ENCODE results near the gene ARL15. TPM values are rescaled to one million over a fixed set of nuclear protein-coding genes. Genes with fewer than 3 reads are reported as not detected.

ARL15 gene
- total RNA-seq, 1 experiment from 2014 or later = 18.3 TPM

DNA sequence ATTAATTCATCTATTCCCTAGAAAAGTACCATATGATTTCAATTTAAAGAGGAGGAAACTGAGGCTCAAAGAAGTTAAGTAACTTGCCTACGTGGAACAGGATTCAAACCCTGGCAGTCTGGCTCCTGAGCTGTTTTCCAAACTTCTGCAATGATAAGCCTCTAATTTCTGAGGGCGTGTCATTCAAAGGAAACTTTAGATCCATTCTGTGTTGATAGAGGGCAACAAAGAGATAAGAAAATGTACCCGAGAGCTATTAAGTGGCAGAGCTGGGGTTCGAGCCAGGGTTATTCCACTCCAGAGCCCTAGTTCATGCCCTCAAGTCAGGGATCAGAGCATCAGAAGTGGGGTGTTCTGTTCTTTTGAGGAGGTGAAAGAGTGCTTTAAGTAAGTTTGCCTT lies 131.4 kb downstream of the ARL15 start:
- DNase-seq (ENCODE audit: low spot score) = no peak
- ChIA-PET CTCF (no interaction called here), POLR2A (ENCODE audit: low non-redundant PET) (no interaction called here)
- H3K36me3 ChIP-seq (ENCODE audit: insufficient read depth, low read length, poor library complexity, severe bottlenecking) = no peaks in the 10 kb centered on the region
- no peak overlapping the region for H3K4me3 ChIP-seq (ENCODE audit: low read depth, low read length, poor library complexity, severe bottlenecking)
- H3K4me1 ChIP-seq (ENCODE audit: insufficient read depth, low read length, poor library complexity, severe bottlenecking) = no peaks in the 10 kb centered on the region
- intact Hi-C loops (cut with micrococcal nuclease; ENCODE audit: unreplicated experiment) = no loop called here
- no TSS peak for BruUV-seq (replicated peaks)
- H3K27ac ChIP-seq (ENCODE audit: low read depth, low read length, poor library complexity, severe bottlenecking) = no peak overlapping the region
- H3K27me3 ChIP-seq (replicated peaks; ENCODE audit: insufficient read depth, low read depth, low read length, poor library complexity) = no peaks in the 10 kb centered on the region
- TF ChIP-seq EZH2 (IDR thresholded peaks at IDR 0.05; ENCODE audit: borderline replicate concordance, low read depth, low read length, poor library complexity, severe bottlenecking) = no peak
- TF ChIP-seq, protein P1, sequence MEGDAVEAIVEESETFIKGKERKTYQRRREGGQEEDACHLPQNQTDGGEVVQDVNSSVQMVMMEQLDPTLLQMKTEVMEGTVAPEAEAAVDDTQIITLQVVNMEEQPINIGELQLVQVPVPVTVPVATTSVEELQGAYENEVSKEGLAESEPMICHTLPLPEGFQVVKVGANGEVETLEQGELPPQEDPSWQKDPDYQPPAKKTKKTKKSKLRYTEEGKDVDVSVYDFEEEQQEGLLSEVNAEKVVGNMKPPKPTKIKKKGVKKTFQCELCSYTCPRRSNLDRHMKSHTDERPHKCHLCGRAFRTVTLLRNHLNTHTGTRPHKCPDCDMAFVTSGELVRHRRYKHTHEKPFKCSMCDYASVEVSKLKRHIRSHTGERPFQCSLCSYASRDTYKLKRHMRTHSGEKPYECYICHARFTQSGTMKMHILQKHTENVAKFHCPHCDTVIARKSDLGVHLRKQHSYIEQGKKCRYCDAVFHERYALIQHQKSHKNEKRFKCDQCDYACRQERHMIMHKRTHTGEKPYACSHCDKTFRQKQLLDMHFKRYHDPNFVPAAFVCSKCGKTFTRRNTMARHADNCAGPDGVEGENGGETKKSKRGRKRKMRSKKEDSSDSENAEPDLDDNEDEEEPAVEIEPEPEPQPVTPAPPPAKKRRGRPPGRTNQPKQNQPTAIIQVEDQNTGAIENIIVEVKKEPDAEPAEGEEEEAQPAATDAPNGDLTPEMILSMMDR (conservative IDR thresholded peaks at IDR 0.05; ENCODE audit: low read depth, low read length) = no peak
- H3K9me3 ChIP-seq (ENCODE audit: low read depth, low read length, poor library complexity, severe bottlenecking) = no peaks in the 10 kb centered on the region

DNA sequence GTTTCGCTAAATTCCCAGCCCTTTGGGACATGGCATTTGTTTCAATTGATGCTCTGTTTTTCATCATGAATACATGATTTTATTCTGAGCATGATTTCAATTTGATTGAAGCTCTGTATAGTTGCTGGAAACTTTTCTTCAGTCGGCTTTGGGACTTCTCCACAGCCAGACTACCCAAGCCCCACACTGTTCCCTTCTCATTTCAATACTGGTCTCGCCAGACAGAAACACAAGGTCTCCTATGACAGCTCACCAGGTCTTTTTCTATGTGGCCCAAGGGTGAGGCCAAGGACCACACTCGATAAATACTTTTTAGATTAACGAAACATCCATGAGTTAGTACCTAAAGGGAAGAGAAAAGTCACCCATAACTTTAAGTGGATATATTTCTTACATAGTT lies 132.2 kb downstream of the ARL15 start:
- Histone ChIP-seq H3K4me3 (ENCODE audit: low read depth, low read length, poor library complexity, severe bottlenecking) (no peak overlapping the region), H3K36me3 (ENCODE audit: insufficient read depth, low read length, poor library complexity, severe bottlenecking) (no peaks in the 10 kb centered on the region), H3K27ac (ENCODE audit: low read depth, low read length, poor library complexity, severe bottlenecking) (no peak overlapping the region), H3K4me1 (ENCODE audit: insufficient read depth, low read length, poor library complexity, severe bottlenecking) (no peaks in the 10 kb centered on the region), H3K9me3 (ENCODE audit: low read depth, low read length, poor library complexity, severe bottlenecking) (no peaks in the 10 kb centered on the region), H3K27me3 (replicated peaks; ENCODE audit: insufficient read depth, low read depth, low read length, poor library complexity) (no peaks in the 10 kb centered on the region)
- intact Hi-C loops (cut with micrococcal nuclease; ENCODE audit: unreplicated experiment) = no loop called here
- TF ChIP-seq, protein P1 (conservative IDR thresholded peaks at IDR 0.05; ENCODE audit: low read depth, low read length) = no peak
- no peak for TF ChIP-seq EZH2 (IDR thresholded peaks at IDR 0.05; ENCODE audit: borderline replicate concordance, low read depth, low read length, poor library complexity, severe bottlenecking)
- CTCF ChIA-PET = no interaction called here
- BruUV-seq (replicated peaks) = no TSS peak
- POLR2A ChIA-PET (ENCODE audit: low non-redundant PET) = no interaction called here
- DNase-seq (ENCODE audit: low spot score) = no peak

DNA sequence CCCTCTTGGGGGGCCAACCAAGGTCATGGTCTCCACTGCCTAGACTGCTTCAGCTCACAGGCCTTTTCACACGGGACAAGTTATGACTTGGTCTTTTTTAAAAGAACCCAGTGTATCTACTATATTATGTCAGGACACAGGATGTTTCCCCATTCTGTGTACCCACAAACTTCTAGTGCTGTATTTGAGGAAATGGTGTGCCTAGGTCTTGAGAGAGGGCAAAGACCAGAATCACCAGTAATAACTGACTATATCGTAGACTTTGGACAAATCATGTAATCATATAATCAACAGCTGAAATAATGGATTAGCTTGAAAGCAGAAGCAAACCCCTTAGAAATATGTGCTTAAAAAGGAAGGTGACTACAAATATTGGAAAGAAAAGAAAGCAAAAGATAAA lies 133.3 kb downstream of the ARL15 start:
- no TSS peak for BruUV-seq (replicated peaks)
- H3K27me3 ChIP-seq (replicated peaks; ENCODE audit: insufficient read depth, low read depth, low read length, poor library complexity) = no peaks in the 10 kb centered on the region
- no peak for TF ChIP-seq EZH2 (IDR thresholded peaks at IDR 0.05; ENCODE audit: borderline replicate concordance, low read depth, low read length, poor library complexity, severe bottlenecking)

DNA sequence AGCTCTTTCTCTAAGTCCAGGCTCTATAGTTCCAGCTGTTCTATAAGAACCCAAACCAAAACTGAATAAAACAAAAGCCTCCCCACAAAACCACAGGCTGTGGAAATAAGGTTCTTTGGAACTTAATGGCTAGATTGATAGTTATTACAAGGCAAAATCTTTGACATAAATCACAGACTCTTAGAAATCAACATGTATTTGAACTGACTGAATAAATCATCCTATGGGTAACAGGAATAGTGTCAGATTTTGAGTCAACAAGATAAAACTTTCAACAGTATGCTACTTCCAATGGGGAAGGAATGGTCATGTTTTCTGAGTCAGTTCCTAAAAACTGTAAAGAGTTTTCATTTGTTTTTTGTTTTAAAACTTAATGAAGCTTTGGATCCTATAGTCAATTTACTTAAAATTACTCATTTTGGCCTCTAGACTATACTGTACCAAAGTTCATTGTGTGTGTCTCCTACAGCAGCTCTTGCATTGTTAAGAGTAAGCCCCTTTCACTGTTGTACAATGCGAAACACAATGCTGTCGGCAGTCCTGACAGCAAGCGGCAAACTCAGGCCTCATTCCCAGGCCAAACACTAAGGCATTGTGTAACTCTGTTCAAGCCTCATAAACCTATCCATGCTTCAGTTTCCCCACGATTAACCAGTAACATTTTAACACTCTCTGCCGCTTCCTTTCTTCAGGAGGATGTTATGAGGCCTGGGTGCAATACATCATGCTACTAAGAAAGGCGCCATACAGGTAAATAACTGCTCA lies 134.1 kb downstream of the ARL15 start:
- CTCF ChIA-PET = no interaction called here
- no peak overlapping the region for H3K27ac ChIP-seq (ENCODE audit: low read depth, low read length, poor library complexity, severe bottlenecking)

More for the DNA sequence above, 133.3 kb downstream of the ARL15 start:
- H3K4me3 ChIP-seq (ENCODE audit: low read depth, low read length, poor library complexity, severe bottlenecking) = no peak overlapping the region
- H3K36me3 ChIP-seq (ENCODE audit: insufficient read depth, low read length, poor library complexity, severe bottlenecking) = no peaks in the 10 kb centered on the region
- H3K9me3 ChIP-seq (ENCODE audit: low read depth, low read length, poor library complexity, severe bottlenecking) = no peaks in the 10 kb centered on the region
- H3K4me1 ChIP-seq (ENCODE audit: insufficient read depth, low read length, poor library complexity, severe bottlenecking) = no peaks in the 10 kb centered on the region
- CTCF ChIA-PET = no interaction called here
- DNase-seq (ENCODE audit: low spot score) = no peak
- POLR2A ChIA-PET (ENCODE audit: low non-redundant PET) = no interaction called here
- no peak overlapping the region for H3K27ac ChIP-seq (ENCODE audit: low read depth, low read length, poor library complexity, severe bottlenecking)
- intact Hi-C loops (cut with micrococcal nuclease; ENCODE audit: unreplicated experiment) = no loop called here

More for the DNA sequence above, 134.1 kb downstream of the ARL15 start:
- intact Hi-C loops (cut with micrococcal nuclease; ENCODE audit: unreplicated experiment) = no loop called here
- Histone ChIP-seq H3K4me3 (ENCODE audit: low read depth, low read length, poor library complexity, severe bottlenecking) (no peak overlapping the region), H3K27me3 (replicated peaks; ENCODE audit: insufficient read depth, low read depth, low read length, poor library complexity) (no peaks in the 10 kb centered on the region), H3K36me3 (ENCODE audit: insufficient read depth, low read length, poor library complexity, severe bottlenecking) (no peaks in the 10 kb centered on the region), H3K4me1 (ENCODE audit: insufficient read depth, low read length, poor library complexity, severe bottlenecking) (no peaks in the 10 kb centered on the region), H3K9me3 (ENCODE audit: low read depth, low read length, poor library complexity, severe bottlenecking) (no peaks in the 10 kb centered on the region)
- no peak for DNase-seq (ENCODE audit: low spot score)
- no TSS peak for BruUV-seq (replicated peaks)
- TF ChIP-seq EZH2 (IDR thresholded peaks at IDR 0.05; ENCODE audit: borderline replicate concordance, low read depth, low read length, poor library complexity, severe bottlenecking) = no peak
- TF ChIP-seq, protein P1 (conservative IDR thresholded peaks at IDR 0.05; ENCODE audit: low read depth, low read length) = no peak
- POLR2A ChIA-PET (ENCODE audit: low non-redundant PET) = no interaction called here
